Measurements from ENCODE around the gene WWTR1.

DNA sequence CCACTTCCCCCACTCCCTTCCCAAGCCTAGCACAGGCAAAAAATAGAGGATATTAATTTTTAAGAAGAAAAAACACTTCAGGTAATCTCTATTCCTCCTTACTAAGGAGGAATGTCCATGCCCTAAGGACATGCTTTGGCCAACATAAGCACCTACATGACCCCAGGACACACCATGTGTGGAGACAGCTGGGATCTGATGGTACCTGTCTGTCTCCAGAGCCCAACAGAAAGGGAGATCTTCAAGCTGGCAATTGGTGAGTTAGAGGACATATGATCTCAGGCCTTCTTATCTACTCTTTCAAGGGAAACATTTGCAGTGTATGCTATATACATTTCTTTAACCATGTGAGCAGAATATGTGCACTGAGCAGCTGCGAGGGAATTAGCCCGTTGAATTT is 176.3 kb downstream of the WWTR1 start:
- TF ChIP-seq RXRA (IDR thresholded peaks at IDR 0.05) = no peak
- TF ChIP-seq, protein P1, sequence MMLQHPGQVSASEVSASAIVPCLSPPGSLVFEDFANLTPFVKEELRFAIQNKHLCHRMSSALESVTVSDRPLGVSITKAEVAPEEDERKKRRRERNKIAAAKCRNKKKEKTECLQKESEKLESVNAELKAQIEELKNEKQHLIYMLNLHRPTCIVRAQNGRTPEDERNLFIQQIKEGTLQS (IDR thresholded peaks at IDR 0.05) = no peak
- TF ChIP-seq, protein P2, sequence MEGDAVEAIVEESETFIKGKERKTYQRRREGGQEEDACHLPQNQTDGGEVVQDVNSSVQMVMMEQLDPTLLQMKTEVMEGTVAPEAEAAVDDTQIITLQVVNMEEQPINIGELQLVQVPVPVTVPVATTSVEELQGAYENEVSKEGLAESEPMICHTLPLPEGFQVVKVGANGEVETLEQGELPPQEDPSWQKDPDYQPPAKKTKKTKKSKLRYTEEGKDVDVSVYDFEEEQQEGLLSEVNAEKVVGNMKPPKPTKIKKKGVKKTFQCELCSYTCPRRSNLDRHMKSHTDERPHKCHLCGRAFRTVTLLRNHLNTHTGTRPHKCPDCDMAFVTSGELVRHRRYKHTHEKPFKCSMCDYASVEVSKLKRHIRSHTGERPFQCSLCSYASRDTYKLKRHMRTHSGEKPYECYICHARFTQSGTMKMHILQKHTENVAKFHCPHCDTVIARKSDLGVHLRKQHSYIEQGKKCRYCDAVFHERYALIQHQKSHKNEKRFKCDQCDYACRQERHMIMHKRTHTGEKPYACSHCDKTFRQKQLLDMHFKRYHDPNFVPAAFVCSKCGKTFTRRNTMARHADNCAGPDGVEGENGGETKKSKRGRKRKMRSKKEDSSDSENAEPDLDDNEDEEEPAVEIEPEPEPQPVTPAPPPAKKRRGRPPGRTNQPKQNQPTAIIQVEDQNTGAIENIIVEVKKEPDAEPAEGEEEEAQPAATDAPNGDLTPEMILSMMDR (IDR thresholded peaks at IDR 0.05; ENCODE audit: low read depth, low read length, missing input control) = no peak

Data from liver (tissue), 3 donors.